ENCODE data around the gene BCO2.
"Not testable (repeated sequence)": the region's sequence is repeated elsewhere in the genome, so short reads cannot be mapped to it uniquely, and the experiment has no call there.

The BCO2 gene, protein sequence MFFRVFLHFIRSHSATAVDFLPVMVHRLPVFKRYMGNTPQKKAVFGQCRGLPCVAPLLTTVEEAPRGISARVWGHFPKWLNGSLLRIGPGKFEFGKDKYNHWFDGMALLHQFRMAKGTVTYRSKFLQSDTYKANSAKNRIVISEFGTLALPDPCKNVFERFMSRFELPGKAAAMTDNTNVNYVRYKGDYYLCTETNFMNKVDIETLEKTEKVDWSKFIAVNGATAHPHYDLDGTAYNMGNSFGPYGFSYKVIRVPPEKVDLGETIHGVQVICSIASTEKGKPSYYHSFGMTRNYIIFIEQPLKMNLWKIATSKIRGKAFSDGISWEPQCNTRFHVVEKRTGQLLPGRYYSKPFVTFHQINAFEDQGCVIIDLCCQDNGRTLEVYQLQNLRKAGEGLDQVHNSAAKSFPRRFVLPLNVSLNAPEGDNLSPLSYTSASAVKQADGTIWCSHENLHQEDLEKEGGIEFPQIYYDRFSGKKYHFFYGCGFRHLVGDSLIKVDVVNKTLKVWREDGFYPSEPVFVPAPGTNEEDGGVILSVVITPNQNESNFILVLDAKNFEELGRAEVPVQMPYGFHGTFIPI

DNA sequence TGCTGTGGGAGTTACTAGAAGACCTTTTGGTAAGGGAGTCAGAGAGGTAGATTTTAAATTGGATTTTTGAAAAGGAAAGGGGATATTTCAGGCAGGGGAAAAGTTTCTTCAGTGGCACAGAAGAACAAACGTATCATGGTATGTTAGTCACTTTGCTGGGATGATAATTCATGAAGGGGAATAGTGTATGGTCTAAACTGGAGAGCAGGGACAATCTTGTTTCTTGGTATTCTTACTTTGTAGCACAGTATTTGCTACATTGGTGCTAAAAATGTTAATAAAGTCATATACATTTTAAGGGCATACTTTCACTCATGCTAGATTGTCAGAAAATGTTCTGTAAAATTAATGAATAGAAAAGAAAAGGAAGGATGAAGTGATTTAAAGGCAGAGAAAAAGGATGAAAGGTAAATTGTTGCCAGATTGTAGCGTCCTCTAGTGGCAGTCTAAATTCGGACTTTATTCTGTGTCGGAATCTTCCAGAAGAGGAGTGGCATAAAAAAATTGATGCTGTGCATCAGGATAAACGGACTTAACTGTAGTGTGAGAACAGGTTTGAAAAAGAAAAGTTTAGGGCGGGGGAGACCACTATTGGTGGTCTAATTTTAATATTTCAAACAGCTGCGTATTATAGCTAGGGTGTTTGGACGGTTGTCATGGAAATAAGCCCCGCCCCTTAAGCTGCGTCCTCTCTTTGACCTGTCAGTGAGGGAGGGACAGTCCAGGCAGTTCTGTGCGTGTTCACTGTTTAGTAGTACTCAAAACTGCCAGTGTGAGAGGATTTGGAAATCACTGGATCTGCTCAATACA, at the start of gene BCO2:
Gene BCO2, plus strand, starts transcription at position 724 of the 810 bp plus-strand sequence. CDS start 90 bp downstream, outside the sequence.
- DNase-seq (ENCODE audit: low read depth): no peak

DNA sequence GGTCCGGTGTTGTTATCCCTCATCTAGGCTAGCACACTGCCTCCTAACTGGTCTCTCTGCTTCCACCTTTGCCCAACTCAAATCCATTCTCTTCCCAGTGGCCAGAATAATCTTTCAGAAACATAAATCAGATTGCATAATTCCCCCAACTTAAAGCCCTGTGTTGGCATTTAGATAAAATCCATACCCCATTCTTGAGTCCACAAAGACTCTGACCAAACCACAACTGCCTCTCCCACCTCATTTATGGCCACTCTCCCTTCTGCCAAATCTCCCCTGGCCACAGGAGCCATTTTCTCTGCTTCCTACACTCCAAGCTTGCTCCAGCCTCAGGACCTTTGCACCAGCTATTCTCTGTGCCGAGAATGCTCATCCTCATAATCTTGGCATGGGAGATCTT, 48.3 kb upstream of the BCO2 start:
- DNase-seq (ENCODE audit: low read depth): no peak

DNA sequence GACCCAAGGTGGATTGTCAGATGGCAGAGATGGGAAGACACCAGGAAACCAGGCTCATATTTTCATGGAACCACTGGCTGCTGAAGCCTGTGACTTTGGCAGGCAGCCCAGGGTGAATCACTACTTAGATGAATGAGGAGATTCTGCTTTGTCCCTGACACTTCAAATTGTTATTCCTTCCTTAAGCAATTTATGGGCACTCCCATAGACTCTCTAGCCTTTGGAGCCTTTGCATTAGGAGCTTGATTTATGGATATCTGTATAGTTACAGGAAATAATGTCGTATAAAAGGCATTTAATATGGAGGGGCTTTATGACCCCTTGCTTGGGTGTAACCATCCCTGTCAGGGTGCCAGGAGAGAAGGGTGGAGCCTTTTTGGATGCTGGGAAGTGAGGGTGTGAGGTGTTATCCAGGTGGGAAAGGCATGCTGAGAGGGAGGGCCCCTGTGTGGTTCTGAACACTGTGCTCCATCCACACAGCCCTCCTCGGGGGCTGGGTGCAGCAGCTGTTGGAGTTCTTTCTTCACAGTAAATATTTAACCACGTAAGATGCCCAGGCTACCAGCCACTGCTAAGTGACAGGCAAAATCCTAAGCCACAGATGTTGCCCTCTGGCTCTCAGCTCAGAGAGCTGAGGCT, 46.7 kb upstream of the BCO2 start:
- no peak for DNase-seq (ENCODE audit: low read depth)

DNA sequence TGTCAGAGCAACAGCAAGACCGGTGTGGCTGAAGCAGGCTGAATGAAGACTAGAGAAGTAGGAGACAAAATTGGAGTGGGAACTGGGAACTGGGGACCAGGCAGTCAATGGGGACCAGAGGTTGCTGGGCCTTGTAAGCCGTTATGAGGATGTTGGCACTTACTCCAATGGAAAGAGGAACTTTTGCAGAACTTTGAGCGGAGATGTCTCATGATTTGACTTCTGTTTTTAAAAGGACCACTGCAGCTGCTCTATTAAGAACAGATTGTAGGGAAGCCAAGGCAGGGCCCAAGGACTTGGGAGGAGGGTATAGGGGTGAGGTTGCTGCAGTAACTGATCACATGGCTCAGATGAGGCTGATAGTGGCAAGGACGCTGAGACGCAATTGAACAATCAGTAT, 45.7 kb upstream of the BCO2 start:
- DNase-seq (ENCODE audit: low read depth): no peak

DNA sequence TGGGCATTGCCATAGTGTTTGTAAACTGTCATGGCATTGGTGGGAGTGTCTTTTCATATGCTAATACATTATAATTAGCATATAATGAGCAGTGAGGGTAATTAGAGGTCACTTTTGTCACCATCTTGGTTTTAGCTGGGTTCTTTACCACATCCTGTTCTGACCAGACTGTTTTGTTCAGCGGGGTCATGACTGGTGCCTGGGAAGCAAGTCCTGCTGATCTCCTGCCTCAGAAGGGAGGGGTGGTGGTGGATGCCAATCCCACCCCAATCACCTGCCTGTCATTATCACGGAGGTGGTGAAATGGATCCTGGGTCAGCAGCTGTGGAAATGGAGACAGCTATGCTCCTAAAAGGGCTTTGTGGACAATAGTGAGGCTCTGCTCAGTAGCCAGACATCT, 42.6 kb upstream of the BCO2 start:
- peak; percentile 4 for DNase-seq (ENCODE audit: low read depth)

DNA sequence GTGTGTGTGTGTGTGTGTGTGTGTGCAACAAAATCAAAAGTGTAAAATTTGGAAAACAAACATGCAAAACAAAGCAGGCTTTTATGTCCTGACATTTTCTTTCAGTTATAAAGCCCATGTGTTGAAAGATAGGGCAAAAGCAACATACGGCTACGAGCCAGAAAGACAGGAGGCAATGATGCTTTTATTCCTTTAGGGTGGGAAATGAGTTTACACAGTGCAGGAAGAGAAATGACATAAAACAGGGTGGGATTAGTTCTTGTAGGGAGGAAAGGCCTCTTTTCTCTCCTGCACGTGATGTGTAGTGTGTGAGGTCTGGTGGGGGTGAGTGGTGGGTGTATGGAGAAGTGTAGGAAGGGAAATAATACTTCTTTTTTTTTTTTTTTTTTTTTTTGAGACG, 40.8 kb upstream of the BCO2 start:
- DNase-seq (ENCODE audit: low read depth): no peak

DNA sequence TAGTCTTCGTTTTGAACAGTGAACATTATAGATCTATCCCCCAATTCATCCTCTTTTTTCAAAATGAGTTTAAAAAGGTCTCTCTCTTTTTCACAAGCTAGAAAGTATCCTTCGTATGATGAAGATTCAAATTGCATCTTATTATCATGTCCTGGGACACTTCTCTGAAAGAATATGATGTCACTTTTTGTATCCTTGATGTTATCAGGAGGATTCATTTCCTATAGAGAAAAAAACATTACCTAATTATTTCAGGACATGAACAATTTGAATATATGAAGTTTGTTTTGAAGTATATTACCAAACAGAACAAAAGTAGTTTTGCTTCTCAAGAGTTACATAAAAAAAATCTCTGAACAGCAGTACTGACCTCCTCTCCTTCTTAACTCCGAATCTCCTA, 31.7 kb upstream of the BCO2 start:
- no peak for DNase-seq (ENCODE audit: low read depth)

DNA sequence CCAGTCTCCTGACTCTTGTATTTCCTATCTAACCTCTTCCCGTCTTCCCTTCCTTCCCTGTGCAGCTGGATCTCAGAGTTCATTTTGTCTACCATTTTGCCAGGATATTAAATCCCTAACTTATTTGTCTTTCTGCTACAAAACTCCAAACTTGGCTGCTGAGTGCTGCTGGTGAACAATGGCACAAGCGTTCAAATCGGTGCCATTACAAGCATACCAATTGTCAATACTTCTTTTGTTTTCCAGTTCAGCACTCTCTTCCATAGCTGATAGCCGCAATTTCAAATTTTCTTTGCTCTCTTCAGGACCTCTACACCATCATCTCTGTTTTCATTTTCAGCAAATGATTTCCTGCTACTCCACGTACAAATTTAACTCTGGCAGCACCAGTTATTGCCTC, 24.8 kb upstream of the BCO2 start:
- DNase-seq (ENCODE audit: low read depth): no peak

DNA sequence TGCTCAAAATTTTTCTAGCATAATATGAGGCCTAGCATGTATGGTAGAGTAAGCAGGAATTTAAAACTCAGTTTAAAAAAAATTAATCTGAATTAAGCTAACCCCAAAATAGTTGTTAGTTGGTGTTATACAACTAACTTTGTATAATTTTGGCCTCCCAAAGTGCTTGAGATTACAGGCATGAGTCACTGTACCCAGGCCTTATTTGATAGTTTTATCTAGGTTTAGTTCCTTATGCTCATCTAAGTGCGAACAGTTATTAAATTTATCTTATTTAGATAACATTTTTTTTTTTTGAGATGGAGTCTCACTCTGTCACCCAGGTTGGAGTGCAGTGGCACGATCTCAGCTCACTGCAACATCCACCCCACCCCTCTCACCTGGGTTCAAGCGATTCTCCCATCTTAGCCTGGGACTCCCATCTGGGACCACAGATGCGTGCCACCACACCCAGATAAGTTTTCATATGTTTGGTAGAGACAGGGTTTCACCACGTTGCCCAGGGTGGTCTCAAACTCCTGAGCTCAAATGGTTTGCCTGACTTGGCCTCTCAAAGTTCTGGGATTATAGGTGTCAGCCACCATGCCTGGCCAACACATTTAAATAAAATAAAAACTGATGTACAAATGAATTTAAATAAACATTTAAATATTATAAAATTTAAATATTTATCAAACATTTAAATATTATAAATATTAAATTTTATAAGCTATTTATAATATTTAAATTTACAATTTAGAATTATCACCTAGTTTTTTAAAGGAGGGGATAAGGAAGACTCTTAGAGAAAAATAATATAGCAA, 19.0 kb upstream of the BCO2 start:
- DNase-seq (ENCODE audit: low read depth): no peak

DNA sequence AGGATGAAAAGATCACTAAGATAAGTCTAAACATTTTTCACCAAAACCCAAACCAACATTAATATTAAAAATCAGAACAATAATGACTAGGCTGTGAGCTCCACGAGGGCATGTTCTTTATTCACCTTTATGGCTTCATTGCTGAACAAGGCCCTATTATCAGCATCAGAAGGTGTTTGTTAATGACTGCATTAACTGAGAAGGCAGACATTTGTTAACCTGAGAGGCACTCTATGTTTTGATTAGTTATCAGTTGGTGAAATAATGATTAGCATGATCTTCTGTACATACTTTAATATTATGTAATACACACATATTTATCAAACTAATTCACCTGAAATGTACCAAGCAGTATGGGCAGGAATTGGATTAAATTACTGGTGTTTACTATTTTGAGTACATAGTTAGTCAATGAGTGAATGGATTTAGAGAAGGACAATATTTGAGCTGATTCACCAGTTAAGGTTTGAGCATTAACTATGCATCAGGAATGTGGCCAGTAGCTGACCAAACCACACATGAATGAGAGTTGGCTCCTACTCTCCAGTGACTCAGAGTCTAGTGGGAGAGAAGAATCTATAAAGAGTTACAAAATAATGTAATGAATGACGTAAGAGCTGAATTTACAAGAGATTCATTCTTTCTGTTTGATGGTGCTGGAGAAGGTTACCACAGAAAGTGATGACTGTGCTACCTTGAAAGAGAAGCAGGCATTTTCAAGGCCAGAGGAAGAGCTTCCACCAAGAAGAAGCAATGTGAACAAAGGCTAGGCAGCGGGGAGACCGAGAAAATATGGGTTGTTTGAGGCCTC, 18.2 kb upstream of the BCO2 start:
- no peak for DNase-seq (ENCODE audit: low read depth)

DNA sequence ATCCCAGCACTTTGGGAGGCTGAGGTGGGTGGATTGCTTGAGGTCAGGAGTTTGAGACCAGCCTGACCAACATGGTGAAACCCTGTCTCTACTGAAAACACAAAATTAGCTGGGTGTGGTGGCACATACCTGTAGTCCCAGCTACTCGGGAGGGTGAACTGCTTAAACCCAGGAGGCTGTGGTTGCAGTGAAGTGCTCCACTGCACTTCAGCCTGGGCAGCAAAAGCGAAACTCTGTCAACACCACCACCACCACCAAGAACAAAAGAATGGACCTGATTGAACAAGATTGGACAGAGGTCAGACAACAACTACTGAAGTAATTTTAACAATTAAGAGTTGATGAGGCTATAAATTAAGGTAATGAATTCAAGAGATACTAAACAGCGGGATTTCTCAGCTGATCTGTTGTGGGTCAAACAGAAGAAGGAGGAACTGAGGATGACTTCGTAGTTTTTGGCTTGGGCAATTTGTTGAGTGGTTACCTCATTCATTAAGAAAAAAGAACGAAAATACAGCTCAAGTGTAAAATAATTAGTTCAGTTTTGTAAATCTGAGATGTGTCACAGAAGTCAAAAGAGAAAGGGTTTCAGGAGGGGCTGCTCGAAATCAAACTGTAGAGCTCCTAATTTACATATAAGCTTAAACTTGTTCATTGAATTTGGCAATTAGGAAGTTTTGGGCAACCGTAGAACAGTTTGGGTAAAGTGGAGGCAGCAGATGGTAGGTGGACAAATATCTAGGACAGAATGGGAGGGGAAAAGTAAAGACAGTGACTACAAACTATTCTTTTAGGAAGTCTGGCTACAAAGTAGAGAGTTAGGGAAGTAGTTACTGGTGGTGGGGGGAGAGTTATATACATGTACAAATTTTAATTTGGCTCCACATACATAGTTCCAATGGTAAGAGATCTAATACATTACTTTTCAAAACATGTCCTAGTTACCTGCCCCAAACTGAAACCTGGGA, 15.9 kb upstream of the BCO2 start:
- DNase-seq (ENCODE audit: low read depth): no peak

DNA sequence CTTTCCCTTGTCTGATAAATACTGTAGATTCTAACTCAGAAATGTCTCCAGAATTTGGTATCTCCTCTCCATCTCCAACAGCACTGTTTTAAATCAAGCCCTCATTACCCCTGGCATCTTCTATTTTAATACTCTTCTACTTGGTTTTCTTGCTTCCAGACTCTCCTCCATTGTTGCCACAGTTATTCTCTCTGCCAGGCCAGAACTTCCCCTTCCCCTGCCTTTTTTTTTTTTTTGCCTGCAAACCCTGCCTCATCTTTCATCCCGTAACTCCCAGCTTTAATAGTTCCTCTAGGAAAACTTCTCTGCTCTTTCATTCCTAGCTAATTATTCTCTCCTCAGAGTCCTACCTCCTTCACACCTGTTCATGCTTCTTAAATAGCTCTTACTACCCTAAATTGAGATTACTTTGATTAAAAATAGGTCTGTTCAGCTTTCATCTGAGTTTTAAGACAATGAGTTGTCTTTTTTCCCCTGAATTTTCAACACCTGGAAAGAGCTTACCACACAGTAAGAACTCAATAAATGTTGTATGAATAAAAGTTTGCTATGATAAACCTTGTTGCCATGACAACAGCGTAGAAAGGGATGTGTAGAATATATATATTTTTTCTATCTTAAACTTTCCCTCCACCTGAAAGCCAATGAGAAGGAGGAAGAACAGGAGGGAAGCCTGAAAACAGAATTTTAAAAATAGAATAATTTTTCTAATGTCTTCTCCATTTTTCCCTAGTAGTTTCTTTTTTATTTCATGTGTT, 15.0 kb upstream of the BCO2 start:
- DNase-seq (ENCODE audit: low read depth): no peak

DNA sequence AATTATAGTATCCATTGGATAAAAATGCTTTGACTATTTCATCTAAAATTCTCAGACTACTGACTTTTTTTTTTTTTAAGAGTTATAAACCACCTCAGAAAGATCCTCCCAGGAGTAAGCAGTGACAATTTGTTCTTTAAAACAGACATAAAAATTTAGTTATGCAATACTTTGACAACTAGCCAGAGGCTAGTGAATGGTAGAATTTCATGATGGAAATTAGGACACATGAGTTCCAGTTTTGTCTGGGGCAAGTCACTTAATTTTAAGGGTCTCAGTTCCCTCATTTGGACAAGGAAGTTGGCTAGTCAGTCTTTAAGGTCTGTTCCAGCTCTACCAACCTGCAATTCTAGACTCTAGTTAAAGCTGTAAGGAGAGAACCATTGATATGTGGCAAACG, 14.3 kb upstream of the BCO2 start:
- no peak for DNase-seq (ENCODE audit: low read depth)

DNA sequence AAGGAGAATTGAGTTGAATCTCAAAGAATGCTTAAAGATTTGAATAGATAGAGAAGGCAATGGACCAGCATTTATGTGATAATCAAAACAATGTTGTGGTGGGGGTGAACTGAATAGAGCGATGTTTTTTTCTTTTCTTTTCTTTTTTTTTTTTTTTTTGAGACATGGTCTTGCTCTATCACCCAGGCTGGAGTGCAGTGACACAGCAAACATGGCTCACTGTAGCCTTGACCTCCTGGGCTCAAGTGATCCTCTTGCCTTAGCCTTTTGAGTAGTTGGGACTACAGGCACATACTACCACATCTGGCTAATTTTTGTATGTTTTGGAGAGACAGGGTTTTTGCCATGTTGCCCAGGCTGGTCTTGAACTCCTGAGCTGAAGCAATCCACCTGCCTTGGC, 13.1 kb upstream of the BCO2 start:
- DNase-seq (ENCODE audit: low read depth): not testable (repeated sequence)

DNA sequence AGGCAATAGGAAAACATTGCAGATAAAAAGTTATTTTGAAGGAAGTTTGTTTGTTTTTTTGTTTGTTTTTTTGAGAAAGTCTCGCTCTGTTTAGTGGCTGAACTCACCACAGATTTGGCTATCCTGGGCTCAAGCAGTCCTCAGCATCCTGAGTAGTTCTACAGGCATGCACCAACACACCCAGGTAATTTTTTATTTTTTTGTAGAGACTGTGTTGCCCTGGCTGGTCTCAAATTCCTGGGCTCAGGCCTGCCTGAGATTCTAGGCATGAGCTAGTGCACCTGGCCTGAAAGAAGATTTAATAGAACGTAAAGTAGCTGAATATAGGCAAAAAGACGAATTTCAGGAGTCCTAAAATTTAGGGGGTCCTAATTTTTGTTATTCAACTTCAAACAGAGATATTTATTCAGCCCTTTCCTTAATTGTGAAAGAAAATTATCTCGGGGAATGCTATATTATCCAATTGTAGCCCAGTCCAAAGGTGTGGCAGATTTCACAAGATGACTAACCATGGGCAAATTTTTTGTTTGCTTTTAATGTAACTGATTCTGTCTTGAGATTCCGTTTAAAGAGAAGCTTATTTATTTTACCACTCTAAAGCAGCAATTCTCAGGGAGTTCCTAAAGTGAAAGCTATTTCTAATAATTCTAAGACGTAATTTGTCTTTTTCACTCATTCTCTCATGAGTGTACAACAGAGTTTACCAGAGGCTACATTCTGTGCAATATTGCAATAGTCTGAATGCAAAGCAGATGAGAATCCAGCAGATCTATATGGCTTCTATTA, 12.4 kb upstream of the BCO2 start:
- no peak for DNase-seq (ENCODE audit: low read depth)

DNA sequence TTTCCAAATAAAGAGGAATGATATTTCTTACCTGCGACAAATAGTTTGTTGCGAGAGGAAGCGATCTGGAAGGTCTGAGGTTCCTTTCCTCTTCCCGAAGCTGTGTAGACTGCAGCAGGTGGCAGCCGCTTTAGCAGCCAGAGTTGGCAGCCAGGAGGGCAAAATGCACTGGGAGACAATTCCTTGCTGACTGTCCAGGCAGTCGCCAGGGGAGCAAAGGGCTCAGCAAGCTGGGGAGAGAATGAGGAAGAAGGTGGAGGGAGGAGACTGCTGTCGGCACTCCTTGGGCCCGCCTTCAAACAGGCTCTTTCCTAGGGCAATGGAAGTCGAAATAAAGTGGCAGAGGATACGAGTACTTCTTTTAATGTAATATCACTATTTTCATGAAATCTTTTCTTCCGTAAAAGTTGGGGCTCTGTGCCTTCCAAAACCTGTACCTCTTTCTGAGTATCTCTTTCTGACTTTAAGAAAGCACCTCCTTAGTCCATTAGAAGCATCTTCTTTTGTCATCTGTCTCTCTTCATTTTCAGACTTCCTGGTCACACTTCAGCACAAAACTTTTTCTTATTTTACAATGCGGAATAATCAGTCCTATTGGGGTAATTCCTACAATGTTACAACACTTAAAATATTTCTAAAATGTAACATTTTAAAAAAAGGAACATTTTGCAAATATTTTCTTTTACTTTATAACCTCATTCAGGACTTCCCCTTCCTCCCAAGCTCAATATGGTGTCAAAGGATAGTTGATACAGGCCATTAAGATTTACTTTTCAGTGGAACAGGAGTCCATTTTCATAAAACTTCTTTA, 11.2 kb upstream of the BCO2 start, which contains the start of gene IL18:
Gene IL18, minus strand, starts transcription at position 220 of the 811 bp plus-strand sequence. CDS start 9,041 bp downstream, outside the sequence.
- DNase-seq (ENCODE audit: low read depth): no peak

DNA sequence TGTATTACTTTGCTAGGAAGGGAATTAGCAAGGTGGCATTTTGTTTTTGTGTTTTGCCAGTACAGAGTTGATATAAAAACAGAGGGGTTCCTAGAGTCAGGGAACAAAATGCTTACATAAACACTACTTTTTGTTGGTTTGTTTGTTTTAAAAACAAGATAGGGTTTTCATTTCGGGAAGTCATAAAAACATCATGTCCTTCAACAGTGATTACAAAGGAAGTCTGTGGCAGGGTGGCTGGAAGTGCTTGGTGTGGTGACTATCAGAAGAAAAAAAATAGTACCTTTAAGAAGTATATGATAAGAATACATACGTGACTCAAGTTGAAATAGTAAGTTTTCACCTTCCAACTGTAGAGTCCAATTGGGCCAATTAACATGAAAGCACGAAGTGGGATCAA, 10.3 kb upstream of the BCO2 start:
- no peak for DNase-seq (ENCODE audit: low read depth)

Measured in CMK (cell line).